Brain microvascular endothelial cell (primary cell): ENCODE measurements around the gene TRDN.

Experiments used
- DNase-seq: peaks from one replicate; pipeline ENCODE4 v3.0.0-alpha.2; 2020
- H3K27ac ChIP-seq: fragments of 250-450 bp; sonication (Bioruptor Pico); 2 replicates; pipeline ENCODE4 v1.5.1; 2020; ENCODE audit warnings: mild to moderate bottlenecking, moderate library complexity
- H3K27me3 ChIP-seq: fragments of 250-450 bp; sonication (Bioruptor Pico); replicated peaks from 2 replicates; pipeline ENCODE4 v1.5.1; 2020; ENCODE audit warnings: mild to moderate bottlenecking
- H3K36me3 ChIP-seq: fragments of 250-450 bp; sonication (Bioruptor Pico); replicated peaks from 2 replicates; pipeline ENCODE4 v1.5.1; 2020; ENCODE audit warnings: mild to moderate bottlenecking
- H3K4me3 ChIP-seq: 2 replicates; pipeline ENCODE4 v1.5.1; 2011; ENCODE audit warnings: low read depth, mild to moderate bottlenecking, control low read depth, low read length, moderate library complexity
- CTCF ChIP-seq: IDR thresholded peaks from 2 replicates; pipeline ENCODE4 v1.5.1; 2011; ENCODE audit warnings: low read depth, mild to moderate bottlenecking, moderate library complexity, low read length, control low read depth, inconsistent platforms; ENCODE audit errors: missing control alignments
- in situ Hi-C: cut with HindIII; loops from 2 replicates; pipeline ENCODE4 v1.10.0; 2017; ENCODE audit warnings: low sequenced_read_pairs, low pct_ligation_motif_present

The TRDN gene

GRCh38 chr6:123622780-123623179, 14.0 kb downstream of the TRDN start:
- Histone ChIP-seq H3K27ac (no peak overlapping the region), H3K4me3 (no peak overlapping the region), H3K27me3 (no peaks in the 10 kb centered on the region), H3K36me3 (no peaks in the 10 kb centered on the region)
- DNase-seq = no peak
- no peak for TF ChIP-seq CTCF
- in situ Hi-C loops = no loop called here

- H3K36me3 ChIP-seq = no peaks in the 10 kb centered on the region
- in situ Hi-C loops = no loop called here
- TF ChIP-seq CTCF = no peak
- no peaks in the 10 kb centered on the region for H3K27me3 ChIP-seq
- H3K4me3 ChIP-seq = no peak overlapping the region
- no peak for DNase-seq
- H3K27ac ChIP-seq = no peak overlapping the region
These were observed 17.6 kb downstream of the TRDN start for GRCh38 chr6:123619156-123619555.

GRCh38 chr6:123616942-123617341, 19.8 kb downstream of the TRDN start:
- in situ Hi-C loops = no loop called here
- no peak for DNase-seq
- no peak for TF ChIP-seq CTCF
- Histone ChIP-seq H3K27ac (no peak overlapping the region), H3K4me3 (no peak overlapping the region), H3K36me3 (no peaks in the 10 kb centered on the region), H3K27me3 (no peaks in the 10 kb centered on the region)

GRCh38 chr6:123616016-123616415, 20.7 kb downstream of the TRDN start:
- TF ChIP-seq CTCF = no peak
- no peak for DNase-seq
- in situ Hi-C loops = no loop called here
- no peak overlapping the region for H3K27ac ChIP-seq
- H3K27me3 ChIP-seq = no peaks in the 10 kb centered on the region
- H3K36me3 ChIP-seq = no peaks in the 10 kb centered on the region
- no peak overlapping the region for H3K4me3 ChIP-seq

- in situ Hi-C loops = no loop called here
- no peak for TF ChIP-seq CTCF
These were observed 26.0 kb downstream of the TRDN start for GRCh38 chr6:123610779-123611178.

GRCh38 chr6:123604067-123604466, 32.7 kb downstream of the TRDN start:
- Histone ChIP-seq H3K27me3 (no peaks in the 10 kb centered on the region), H3K4me3 (no peak overlapping the region), H3K27ac (no peak overlapping the region), H3K36me3 (no peaks in the 10 kb centered on the region)
- in situ Hi-C loops = no loop called here
- no peak for TF ChIP-seq CTCF
- no peak for DNase-seq

More at GRCh38 chr6:123610779-123611178, 26.0 kb downstream of the TRDN start:
- Histone ChIP-seq H3K27ac (no peak overlapping the region), H3K27me3 (no peaks in the 10 kb centered on the region), H3K4me3 (no peak overlapping the region), H3K36me3 (no peaks in the 10 kb centered on the region)
- DNase-seq = no peak
